MV-4-11 (cell line): ENCODE data around the gene MMP24.
A peak's percentile ranks its signal among the peaks of the same experiment; 100 is the strongest.
"Not testable (repeated sequence)": the region's sequence is repeated elsewhere in the genome, so short reads cannot be mapped to it uniquely, and the experiment has no call there.

ENCODE experiments used
- DNase-seq: peaks from one replicate; lab custom pipeline; 2025; lab: John Stamatoyannopoulos, UW

MMP24 gene

GRCh38 chr20:35257175-35257909 lies 30.9 kb downstream of the MMP24 start:
- DNase-seq, result no peak

- DNase-seq, result no peak
Measured at GRCh38 chr20:35260426-35260825, 33.9 kb downstream of the MMP24 start.

GRCh38 chr20:35262321-35262720 lies 35.8 kb downstream of the MMP24 start:
- DNase-seq, result not testable (repeated sequence)

- DNase-seq, result not testable (repeated sequence)
Measured at GRCh38 chr20:35262731-35263531, 36.4 kb downstream of the MMP24 start.

GRCh38 chr20:35263532-35264341 lies 37.2 kb downstream of the MMP24 start:
- DNase-seq, result no peak

- DNase-seq, result peak; percentile 4
Measured at GRCh38 chr20:35264755-35265154, 38.3 kb downstream of the MMP24 start.

- DNase-seq, result no peak
Measured at GRCh38 chr20:35267092-35267491, 40.6 kb downstream of the MMP24 start.

- peak; percentile 28 for DNase-seq
Measured at GRCh38 chr20:35269055-35269781, 42.7 kb downstream of the MMP24 start.

- DNase-seq, result no peak
Measured at GRCh38 chr20:35270021-35270902, 43.8 kb downstream of the MMP24 start.

- no peak for DNase-seq
Measured at GRCh38 chr20:35271073-35271882, 44.8 kb downstream of the MMP24 start.

GRCh38 chr20:35271904-35272303 lies 45.4 kb downstream of the MMP24 start:
- DNase-seq, result no peak

- DNase-seq, result no peak
Measured at GRCh38 chr20:35273449-35274171, 47.1 kb downstream of the MMP24 start.

GRCh38 chr20:35274172-35275092 lies 47.9 kb downstream of the MMP24 start:
- DNase-seq, result no peak

GRCh38 chr20:35275741-35276251 lies 49.3 kb downstream of the MMP24 start:
- no peak for DNase-seq

- DNase-seq, result no peak
Measured at GRCh38 chr20:35276408-35276807, 49.9 kb downstream of the MMP24 start.

GRCh38 chr20:35277127-35277526 lies 50.6 kb downstream of the MMP24 start:
- no peak for DNase-seq

- peak; percentile 86 for DNase-seq
Measured at GRCh38 chr20:35277531-35278395, 51.3 kb downstream of the MMP24 start, which contains the start of gene MMP24OS. MMP24OS (minus strand) TSS chr20:35278122; CDS start chr20:35277929, 193 bp downstream.
